Measurements from ENCODE around the gene MARK3.

Gene MARK3

DNA sequence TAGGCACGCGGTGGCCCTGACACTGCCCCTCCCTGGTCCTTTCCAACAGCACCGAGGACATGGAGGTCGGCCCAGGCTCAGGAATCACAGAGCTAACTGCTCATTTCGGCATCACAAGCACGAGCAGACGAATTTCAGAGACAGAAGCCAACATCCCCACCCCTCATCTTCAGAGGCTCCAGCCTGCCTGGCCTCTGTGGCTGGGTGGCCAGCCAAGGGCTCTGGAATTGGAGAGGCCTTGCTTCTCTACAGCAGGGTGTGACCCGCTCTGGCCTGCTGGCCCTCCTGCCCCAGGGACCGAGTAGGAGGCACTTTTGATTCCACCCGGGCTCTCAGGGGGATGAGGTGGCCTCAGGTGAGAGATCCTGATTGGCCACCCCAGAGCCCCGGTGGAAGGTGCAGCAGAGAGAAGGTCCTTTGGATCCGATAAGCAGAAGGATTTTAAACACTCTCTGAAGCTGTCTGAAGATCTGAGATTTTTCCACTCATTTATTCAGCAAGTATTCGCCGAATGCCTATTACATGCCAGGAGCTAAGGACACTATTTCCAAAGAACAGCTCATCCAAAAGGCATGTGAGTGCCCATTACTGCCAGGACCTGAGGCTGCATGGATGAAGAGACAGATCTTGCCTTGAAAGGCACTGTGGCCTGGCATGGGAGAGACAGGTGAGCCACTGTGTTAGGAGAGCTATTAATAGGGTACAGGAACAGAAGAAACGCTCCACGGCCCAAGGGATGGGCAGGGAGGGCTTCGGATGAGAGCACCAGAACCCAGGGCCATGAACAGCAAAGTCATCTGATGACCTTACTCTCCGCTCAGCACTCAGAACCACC is 167.0 kb downstream of the MARK3 start:
- DNase-seq: no peak

GRCh38 chr14:103552846-103553210 is 167.6 kb downstream of the MARK3 start:
- DNase-seq: no peak
